Testis (tissue), 3 donors: Measurements from ENCODE around the gene NBEA. TPM values are rescaled to one million over a fixed set of nuclear protein-coding genes. Genes with fewer than 3 reads are reported as not detected.

ENCODE experiments used
- DNase-seq: peaks from one replicate; pipeline ENCODE4 v3.0.0-alpha.2; 2019
- H3K27ac ChIP-seq, 2 donors: fragments of 200-600 bp; sonication (generic); one replicate each; pipeline ENCODE4 v1.5.1; 2019
- H3K27me3 ChIP-seq: fragments of 200-600 bp; sonication (generic); one replicate; pipeline ENCODE4 v1.5.1; 2019
- H3K36me3 ChIP-seq: fragments of 200-600 bp; sonication (generic); one replicate; pipeline ENCODE4 v1.5.1; 2017; ENCODE audit warnings: low read depth; ENCODE audit errors: missing control alignments
- H3K4me1 ChIP-seq: fragments of 200-600 bp; sonication (generic); one replicate; pipeline ENCODE4 v1.5.1; 2019
- H3K4me3 ChIP-seq, 2 donors: fragments of 200-600 bp; sonication (generic); one replicate each; pipeline ENCODE4 v1.5.1; 2017 to 2019
- H3K9me3 ChIP-seq: fragments of 200-600 bp; sonication (generic); one replicate; pipeline ENCODE4 v1.5.1; 2017
- CTCF ChIP-seq, 3 experiments: fragments of 450-650 bp in 2 of 3; fragments of 200-600 bp in 1 of 3; sonication (generic) in 1 of 3; IDR thresholded peaks; one replicate each; pipeline ENCODE4 v1.5.1; 2016 to 2019; ENCODE audit warnings: antibody characterized with exemption in 3 of 3, mild to moderate bottlenecking in 2 of 3, moderate library complexity in 1 of 3
- POLR2A ChIP-seq: fragments of 450-650 bp; IDR thresholded peaks from one replicate; pipeline ENCODE4 v1.6.1; 2017; ENCODE audit warnings: antibody characterized with exemption, mild to moderate bottlenecking, moderate library complexity
- WGBS, 2 donors: methylation state at CpG; one replicate each; pipeline ENCODE4 v1.1.5; 2018; 5-methylcytosine and 5-hydroxymethylcytosine counted together
- intact Hi-C: fragments of 100-400 bp; cut with DNase I; formaldehyde crosslinking; loops from one replicate; pipeline ENCODE4 v1.15.1; 2023; ENCODE audit warnings: low total_unique reads
- polyA plus RNA-seq: library from polyadenylated mRNA; stranded (reverse); fragments of 350-450 nt; fragmentation: Illumina TruSeq; extraction: RNeasy Lipid Tissue Mini Kit (QIAGEN cat#74804); gene quantifications from one replicate; pipeline ENCODE4 v1.2.3, GENCODE V29; 2014; ENCODE audit warnings: low read depth, low replicate concordance; ENCODE audit not compliant: insufficient read depth
- total RNA-seq, 2 donors: library from RNA; depleted of rRNA; stranded (reverse); fragments of >200 nt; gene quantifications; one replicate each; pipeline ENCODE4 v1.2.3, GENCODE V29; 2016

NBEA gene
- total and polyA plus RNA-seq, 3 donors from 2014 or later = 8.6 to 22.2 (median 18.3) TPM

DNA sequence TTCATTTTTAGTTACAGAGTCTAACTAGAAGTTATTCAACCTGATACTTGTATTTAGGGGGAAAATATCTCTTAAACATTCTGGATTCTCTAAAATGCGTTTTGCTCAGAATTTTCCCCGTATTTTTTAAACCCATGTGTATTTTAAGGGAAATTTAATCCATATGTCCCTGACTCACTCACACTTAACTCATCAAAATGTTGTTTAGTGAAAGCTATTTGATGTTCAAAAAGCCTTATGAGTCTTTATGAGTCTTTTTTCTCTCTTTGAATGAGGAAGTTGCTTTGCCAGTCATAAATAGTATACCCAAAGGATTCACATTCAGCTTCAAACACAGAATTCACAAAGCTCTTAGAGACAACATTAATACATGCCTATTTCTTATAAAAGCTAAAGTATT, 518.0 kb downstream of the NBEA start:
- H3K4me1 ChIP-seq = no peaks in the 10 kb centered on the region
- 86 to 94% methylated on average over 2 of the region's 2 CpGs for WGBS, 2 donors
- intact Hi-C loops = no loop called here
- H3K27ac ChIP-seq = no peak overlapping the region
- no peak for TF ChIP-seq POLR2A
- no peak for TF ChIP-seq CTCF (IDR thresholded peaks at IDR 0.05)
- no peak overlapping the region for H3K4me3 ChIP-seq
- no peaks in the 10 kb centered on the region for H3K9me3 ChIP-seq
- no peaks in the 10 kb centered on the region for H3K36me3 ChIP-seq
- no peak for DNase-seq
- H3K27me3 ChIP-seq = no peaks in the 10 kb centered on the region

DNA sequence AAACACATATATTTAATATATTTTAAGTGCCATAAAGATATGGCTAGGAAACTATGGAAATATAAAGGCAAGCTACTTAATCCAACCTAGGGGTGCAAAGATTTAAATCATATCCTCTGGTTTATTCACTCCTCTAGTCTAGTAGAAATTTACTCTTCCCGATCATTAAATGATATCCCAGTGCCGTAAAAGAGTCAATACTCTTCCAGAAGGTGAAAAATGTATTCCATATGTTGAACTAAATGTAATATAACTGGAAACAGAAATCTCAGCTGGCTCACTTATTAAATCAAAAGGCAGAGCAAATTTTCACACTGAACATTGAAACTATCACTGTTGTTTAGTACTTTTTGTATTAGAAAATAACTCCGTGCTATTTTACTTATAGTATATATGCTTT, 523.3 kb downstream of the NBEA start:
- H3K9me3 ChIP-seq = no peaks in the 10 kb centered on the region
- DNase-seq = no peak
- TF ChIP-seq CTCF (IDR thresholded peaks at IDR 0.05) (no peak), POLR2A (no peak)
- WGBS, 2 donors = 97 to 98% methylated on average over 3 of the region's 3 CpGs
- no peaks in the 10 kb centered on the region for H3K4me1 ChIP-seq
- H3K36me3 ChIP-seq = no peaks in the 10 kb centered on the region
- no peaks in the 10 kb centered on the region for H3K27me3 ChIP-seq
- intact Hi-C loops = no loop called here
- no peak overlapping the region for H3K4me3 ChIP-seq
- H3K27ac ChIP-seq = no peak overlapping the region

DNA sequence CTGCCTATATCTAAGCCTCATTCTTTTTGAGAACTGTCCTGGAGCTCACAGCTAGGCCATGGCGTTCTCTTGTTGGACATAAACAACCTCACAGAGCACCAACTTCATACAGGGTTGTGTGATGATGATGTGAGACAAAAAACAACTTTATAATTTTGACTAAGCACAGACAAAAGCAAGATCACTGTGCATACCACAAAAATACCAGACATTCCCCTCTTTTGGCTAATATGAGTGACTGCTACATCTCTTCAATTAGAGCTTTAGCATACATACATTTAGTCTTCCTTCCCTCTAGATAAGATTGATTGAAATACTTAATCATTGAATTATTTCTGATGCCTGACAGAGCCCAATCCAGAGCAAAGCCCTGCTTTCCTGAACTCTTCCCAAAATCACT, 526.1 kb downstream of the NBEA start:
- Histone ChIP-seq H3K27ac (no peak overlapping the region), H3K4me1 (no peaks in the 10 kb centered on the region), H3K9me3 (no peaks in the 10 kb centered on the region), H3K27me3 (no peaks in the 10 kb centered on the region), H3K4me3 (no peak overlapping the region), H3K36me3 (no peaks in the 10 kb centered on the region)
- 80 to 97% methylated on average over 1 of the region's 1 CpG for WGBS, 2 donors
- TF ChIP-seq CTCF (IDR thresholded peaks at IDR 0.05) (no peak), POLR2A (no peak)
- intact Hi-C loops = no loop called here
- DNase-seq = no peak

DNA sequence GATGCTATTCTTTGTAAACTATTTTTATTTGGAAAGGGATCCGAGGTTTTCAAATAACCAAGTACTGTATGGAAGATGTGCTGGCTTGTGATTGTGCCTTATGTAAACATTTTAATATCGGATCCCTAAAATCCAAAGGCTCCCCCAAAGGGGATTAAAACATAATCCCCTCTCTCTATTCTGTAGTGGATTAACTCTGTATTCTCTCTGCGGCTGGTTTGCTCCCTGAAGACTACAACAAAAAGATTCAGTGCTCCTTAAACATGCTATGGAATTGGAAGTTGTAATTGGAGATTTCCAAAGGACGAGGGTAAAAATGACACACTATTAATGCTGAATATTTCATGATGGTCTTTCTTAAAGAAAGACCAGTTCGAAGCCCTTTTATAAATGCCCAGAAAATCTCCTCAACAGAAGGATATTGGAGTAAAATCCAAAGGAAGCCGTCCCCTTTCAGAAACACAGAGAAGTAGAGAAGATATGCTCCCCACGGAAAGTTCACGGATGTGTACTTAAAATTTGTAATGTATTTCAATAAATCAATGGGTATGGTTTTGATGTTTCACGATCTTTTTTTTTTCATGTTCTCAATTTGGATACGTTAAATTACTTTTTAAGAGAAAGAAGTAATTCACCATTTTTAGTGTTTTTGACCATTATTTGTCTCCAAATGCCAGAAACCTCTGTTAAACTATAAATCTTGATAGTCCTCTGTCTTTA, 527.9 kb downstream of the NBEA start:
- Histone ChIP-seq H3K36me3 (no peaks in the 10 kb centered on the region), H3K27me3 (no peaks in the 10 kb centered on the region), H3K4me3 (peak overlapping the region; percentile 24 to 27), H3K4me1 (no peaks in the 10 kb centered on the region), H3K9me3 (no peaks in the 10 kb centered on the region), H3K27ac (peak overlapping the region in 1 of 2 donors; percentile 32)
- no peak for TF ChIP-seq POLR2A
- TF ChIP-seq CTCF (IDR thresholded peaks at IDR 0.05) = no peak
- intact Hi-C loops = no loop called here
- WGBS, 2 donors = 56 to 68% methylated on average over 10 of the region's 10 CpGs
- DNase-seq = no peak
